Muscle of arm (tissue), 12 donors: ENCODE measurements around the gene BPIFB1. TPM values are rescaled to one million over a fixed set of nuclear protein-coding genes. Genes with fewer than 3 reads are reported as not detected.

Experiments used
- polyA plus RNA-seq, 12 donors: library from polyadenylated mRNA; unstranded; fragments of 120-200 nt; gene quantifications; one replicate each; pipeline ENCODE4 v1.2.1, GENCODE V29; 2013; ENCODE audit not compliant: insufficient read length in 12 of 12

BPIFB1 gene
- polyA plus RNA-seq, 12 donors, result 0.09 to 0.14 TPM; not detected in 10

Other genes starting within 250 kb of the BPIFB1 start
- under 1 TPM in 3 of 12 donors, not detected in 9; 0.13 to 0.16 (median 0.14) TPM for gene BPIFB3, start 229.3 kb upstream of the BPIFB1 start, polyA plus RNA-seq
- under 1 TPM in 5 of 12 donors, not detected in 7; 0.11 to 0.29 (median 0.14) TPM for gene BPIFB4, start 203.6 kb upstream of the BPIFB1 start, polyA plus RNA-seq
- not detected for gene BPIFA2, start 115.1 kb upstream of the BPIFB1 start, polyA plus RNA-seq
- not detected for gene BPIFA3, start 65.9 kb upstream of the BPIFB1 start, polyA plus RNA-seq
- gene BPIFA1, start 47.2 kb upstream of the BPIFB1 start, polyA plus RNA-seq, result not detected
- gene CDK5RAP1, start 118.3 kb downstream of the BPIFB1 start, polyA plus RNA-seq, result 10 to 100 TPM in 11 of 12 donors, not detected in 1; 16.1 to 31.4 (median 23.8) TPM
- 10 to 100 TPM in 11 of 12 donors, not detected in 1; 11.2 to 41.1 (median 28.4) TPM for gene SNTA1, start 160.5 kb downstream of the BPIFB1 start, polyA plus RNA-seq
- gene CBFA2T2, start 206.9 kb downstream of the BPIFB1 start, polyA plus RNA-seq, result 10 to 100 TPM in 11 of 12 donors, not detected in 1; 11.3 to 32.1 (median 14.0) TPM